ENCODE results near the gene CXorf38. TPM values are rescaled to one million over a fixed set of nuclear protein-coding genes. Genes with fewer than 3 reads are reported as not detected.

CXorf38 gene
- total RNA-seq, 1 donor from 2014 or later: 10.5 TPM

DNA sequence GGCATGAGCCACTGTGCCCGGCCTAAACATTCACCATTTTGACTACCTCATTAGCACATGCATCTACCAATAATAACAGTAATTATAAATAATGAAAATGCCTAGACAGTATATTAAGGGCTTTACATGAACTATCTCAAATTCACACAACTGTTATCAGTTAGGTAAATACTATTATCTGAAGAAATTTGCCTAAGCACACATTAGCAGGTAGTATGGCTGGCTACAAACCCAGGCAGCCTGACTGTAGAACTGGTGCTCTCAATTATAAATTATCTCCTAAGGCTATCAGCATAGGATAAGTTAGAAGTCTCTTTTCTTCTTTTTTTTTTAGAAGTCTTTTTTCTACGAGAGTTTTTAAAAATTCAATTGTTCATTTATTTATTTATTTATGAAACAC lies 14.1 kb upstream of the CXorf38 start:
- Histone ChIP-seq H3K36me3 (ENCODE audit: control insufficient read depth, insufficient read depth, low read length) (peaks cover 2% of the 10 kb centered on the region), H3K4me3 (ENCODE audit: low read depth, low read length) (no peak overlapping the region), H3K27me3 (ENCODE audit: control insufficient read depth, insufficient read depth, low read length) (no peaks in the 10 kb centered on the region)
- DNase-seq (ENCODE audit: low read depth): no peak
- no peak for FAIRE-seq
- no peak for TF ChIP-seq CTCF (IDR thresholded peaks at IDR 0.05; ENCODE audit: insufficient read depth, low read length, severe bottlenecking)

DNA sequence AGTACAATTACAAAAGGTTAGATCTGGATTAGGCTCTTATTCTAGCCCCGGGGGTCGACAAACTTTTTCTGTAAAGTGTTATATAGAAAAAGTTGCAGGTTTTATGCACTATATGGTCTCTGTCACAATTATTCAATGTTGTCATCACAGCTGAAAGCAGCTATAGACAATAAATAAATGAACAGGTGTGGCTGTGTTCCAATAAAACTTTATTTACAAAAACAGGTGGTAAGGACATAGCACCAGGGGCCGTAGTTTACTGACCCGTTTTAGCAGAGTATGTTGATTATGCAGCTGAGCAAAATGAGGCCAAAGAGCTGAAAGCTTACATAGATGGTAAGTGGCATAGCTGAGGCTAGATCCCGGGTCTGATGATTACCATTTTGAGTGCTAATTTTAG lies 13.0 kb upstream of the CXorf38 start:
- Histone ChIP-seq H3K27me3 (ENCODE audit: control insufficient read depth, insufficient read depth, low read length) (no peaks in the 10 kb centered on the region), H3K4me3 (ENCODE audit: low read depth, low read length) (no peak overlapping the region), H3K36me3 (ENCODE audit: control insufficient read depth, insufficient read depth, low read length) (peaks cover 2% of the 10 kb centered on the region)
- DNase-seq (ENCODE audit: low read depth) (no peak), FAIRE-seq (no peak)
- TF ChIP-seq CTCF (IDR thresholded peaks at IDR 0.05; ENCODE audit: insufficient read depth, low read length, severe bottlenecking): no peak

DNA sequence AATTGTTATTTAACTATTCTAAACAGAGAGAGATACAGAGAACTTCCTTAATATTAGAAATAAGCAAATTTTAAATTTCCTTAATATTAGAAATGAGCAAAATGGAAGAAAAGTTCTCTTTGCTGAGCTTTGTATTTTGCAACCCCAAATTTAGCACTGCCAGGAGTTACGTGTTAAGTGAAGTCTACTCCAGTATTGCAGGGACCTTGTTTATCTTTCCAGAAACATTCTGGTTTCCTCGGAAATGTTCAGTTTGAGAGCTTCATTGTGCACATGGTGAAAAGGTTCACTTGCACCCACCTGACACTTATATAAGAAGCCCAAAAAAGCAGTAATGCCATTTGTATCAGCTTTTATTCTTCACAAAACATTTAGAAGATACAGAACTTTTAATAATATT lies 6.2 kb upstream of the CXorf38 start:
- peaks cover 2% of the 10 kb centered on the region for H3K36me3 ChIP-seq (ENCODE audit: control insufficient read depth, insufficient read depth, low read length)
- no peak overlapping the region for H3K4me3 ChIP-seq (ENCODE audit: low read depth, low read length)
- DNase-seq (ENCODE audit: low read depth): no peak
- no peaks in the 10 kb centered on the region for H3K27me3 ChIP-seq (ENCODE audit: control insufficient read depth, insufficient read depth, low read length)
- no peak for FAIRE-seq
- no peak for TF ChIP-seq CTCF (IDR thresholded peaks at IDR 0.05; ENCODE audit: insufficient read depth, low read length, severe bottlenecking)

DNA sequence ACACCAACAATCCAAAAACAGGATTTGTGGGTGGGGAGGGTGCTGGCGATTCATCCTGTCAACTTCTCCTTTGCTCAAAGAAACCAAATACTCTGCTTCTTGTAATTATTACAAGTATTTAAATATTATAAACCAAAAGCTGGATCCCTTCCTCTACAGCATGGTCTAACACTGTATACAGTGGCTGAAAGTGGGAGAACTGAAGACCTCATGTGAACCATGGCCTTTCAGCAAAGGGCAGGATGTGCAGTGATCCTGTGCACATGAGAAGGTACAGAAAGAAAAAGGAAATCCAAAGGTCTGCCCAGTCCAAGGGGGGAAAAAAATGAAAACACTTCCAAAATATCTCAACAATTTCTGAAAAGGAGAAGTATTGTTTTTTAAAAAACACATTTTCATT lies 5.3 kb upstream of the CXorf38 start:
- no peaks in the 10 kb centered on the region for H3K27me3 ChIP-seq (ENCODE audit: control insufficient read depth, insufficient read depth, low read length)
- no peak overlapping the region for H3K4me3 ChIP-seq (ENCODE audit: low read depth, low read length)
- TF ChIP-seq CTCF (IDR thresholded peaks at IDR 0.05; ENCODE audit: insufficient read depth, low read length, severe bottlenecking): no peak
- DNase-seq (ENCODE audit: low read depth) (no peak), FAIRE-seq (no peak)
- H3K36me3 ChIP-seq (ENCODE audit: control insufficient read depth, insufficient read depth, low read length): peaks cover 2% of the 10 kb centered on the region

- FAIRE-seq (no peak), DNase-seq (ENCODE audit: low read depth) (peak; percentile 32)
- TF ChIP-seq CTCF (IDR thresholded peaks at IDR 0.05; ENCODE audit: insufficient read depth, low read length, severe bottlenecking): peak; percentile 37
- peaks cover 2% of the 10 kb centered on the region for H3K36me3 ChIP-seq (ENCODE audit: control insufficient read depth, insufficient read depth, low read length)
- no peaks in the 10 kb centered on the region for H3K27me3 ChIP-seq (ENCODE audit: control insufficient read depth, insufficient read depth, low read length)
- H3K4me3 ChIP-seq (ENCODE audit: low read depth, low read length): no peak overlapping the region
Observed at GRCh38 chrX:40651620-40652223, 4.4 kb upstream of the CXorf38 start.
